ENCODE measurements around the gene SYDE1.

SYDE1 gene

GRCh38 chr19:15120135-15121026 is 13.2 kb downstream of the SYDE1 start:
- Histone ChIP-seq H3K4me3 (ENCODE audit: low read length) (no peak overlapping the region), H3K27me3 (ENCODE audit: control insufficient read depth, insufficient read depth, low read length) (no peaks in the 10 kb centered on the region), H3K36me3 (ENCODE audit: insufficient read depth, low read length) (peaks cover 63% of the 10 kb centered on the region), H3K9ac (ENCODE audit: low read depth, low read length) (no peak overlapping the region), H3K4me1 (ENCODE audit: control insufficient read depth, insufficient read depth, low read length) (peaks cover 17% of the 10 kb centered on the region), H3K4me2 (ENCODE audit: low read length) (no peak overlapping the region), H3K9me3 (replicated peaks; ENCODE audit: low read length) (no peaks in the 10 kb centered on the region)

- Histone ChIP-seq H3K4me2 (ENCODE audit: low read length) (no peak overlapping the region), H3K36me3 (ENCODE audit: insufficient read depth, low read length) (peaks cover 44% of the 10 kb centered on the region), H3K9ac (ENCODE audit: low read depth, low read length) (no peak overlapping the region), H3K27me3 (ENCODE audit: control insufficient read depth, insufficient read depth, low read length) (no peaks in the 10 kb centered on the region), H3K4me3 (ENCODE audit: low read length) (no peak overlapping the region), H3K9me3 (replicated peaks; ENCODE audit: low read length) (no peaks in the 10 kb centered on the region), H3K4me1 (ENCODE audit: control insufficient read depth, insufficient read depth, low read length) (peaks cover 17% of the 10 kb centered on the region)
Measured at GRCh38 chr19:15122331-15123030, 15.3 kb downstream of the SYDE1 start.

GRCh38 chr19:15123031-15123890 is 16.1 kb downstream of the SYDE1 start:
- Histone ChIP-seq H3K4me3 (ENCODE audit: low read length) (no peak overlapping the region), H3K36me3 (ENCODE audit: insufficient read depth, low read length) (peaks cover 37% of the 10 kb centered on the region), H3K9ac (ENCODE audit: low read depth, low read length) (no peak overlapping the region), H3K4me2 (ENCODE audit: low read length) (peak overlapping the region; percentile 88), H3K9me3 (replicated peaks; ENCODE audit: low read length) (no peaks in the 10 kb centered on the region), H3K27me3 (ENCODE audit: control insufficient read depth, insufficient read depth, low read length) (no peaks in the 10 kb centered on the region), H3K4me1 (ENCODE audit: control insufficient read depth, insufficient read depth, low read length) (peaks cover 20% of the 10 kb centered on the region)

GRCh38 chr19:15123900-15124299 is 16.7 kb downstream of the SYDE1 start:
- Histone ChIP-seq H3K4me2 (ENCODE audit: low read length) (peak overlapping the region; percentile 88), H3K9ac (ENCODE audit: low read depth, low read length) (peak overlapping the region; percentile 92), H3K27me3 (ENCODE audit: control insufficient read depth, insufficient read depth, low read length) (no peaks in the 10 kb centered on the region), H3K36me3 (ENCODE audit: insufficient read depth, low read length) (peaks cover 30% of the 10 kb centered on the region), H3K9me3 (replicated peaks; ENCODE audit: low read length) (no peaks in the 10 kb centered on the region), H3K4me1 (ENCODE audit: control insufficient read depth, insufficient read depth, low read length) (peaks cover 20% of the 10 kb centered on the region), H3K4me3 (ENCODE audit: low read length) (no peak overlapping the region)

GRCh38 chr19:15124572-15125231 is 17.5 kb downstream of the SYDE1 start:
- Histone ChIP-seq H3K4me3 (ENCODE audit: low read length) (peak overlapping the region; percentile 93), H3K9ac (ENCODE audit: low read depth, low read length) (peak overlapping the region; percentile 92), H3K36me3 (ENCODE audit: insufficient read depth, low read length) (peaks cover 25% of the 10 kb centered on the region), H3K4me2 (ENCODE audit: low read length) (peak overlapping the region; percentile 88), H3K27me3 (ENCODE audit: control insufficient read depth, insufficient read depth, low read length) (peaks cover 3% of the 10 kb centered on the region), H3K4me1 (ENCODE audit: control insufficient read depth, insufficient read depth, low read length) (peaks cover 20% of the 10 kb centered on the region), H3K9me3 (replicated peaks; ENCODE audit: low read length) (no peaks in the 10 kb centered on the region)

- Histone ChIP-seq H3K9ac (ENCODE audit: low read depth, low read length) (peak overlapping the region; percentile 92), H3K36me3 (ENCODE audit: insufficient read depth, low read length) (peaks cover 17% of the 10 kb centered on the region), H3K4me2 (ENCODE audit: low read length) (peak overlapping the region; percentile 88), H3K27me3 (ENCODE audit: control insufficient read depth, insufficient read depth, low read length) (peaks cover 6% of the 10 kb centered on the region), H3K4me1 (ENCODE audit: control insufficient read depth, insufficient read depth, low read length) (peaks cover 20% of the 10 kb centered on the region), H3K9me3 (replicated peaks; ENCODE audit: low read length) (no peaks in the 10 kb centered on the region), H3K4me3 (ENCODE audit: low read length) (peak overlapping the region; percentile 93)
Measured at GRCh38 chr19:15125232-15126067, 18.2 kb downstream of the SYDE1 start.

GRCh38 chr19:15126131-15126910 is 19.1 kb downstream of the SYDE1 start:
- Histone ChIP-seq H3K4me2 (ENCODE audit: low read length) (peak overlapping the region; percentile 88), H3K36me3 (ENCODE audit: insufficient read depth, low read length) (peaks cover 9% of the 10 kb centered on the region), H3K9me3 (replicated peaks; ENCODE audit: low read length) (no peaks in the 10 kb centered on the region), H3K9ac (ENCODE audit: low read depth, low read length) (peak overlapping the region; percentile 54), H3K27me3 (ENCODE audit: control insufficient read depth, insufficient read depth, low read length) (peaks cover 6% of the 10 kb centered on the region), H3K4me3 (ENCODE audit: low read length) (peak overlapping the region; percentile 93), H3K4me1 (ENCODE audit: control insufficient read depth, insufficient read depth, low read length) (peaks cover 20% of the 10 kb centered on the region)

- Histone ChIP-seq H3K27me3 (ENCODE audit: control insufficient read depth, insufficient read depth, low read length) (peaks cover 6% of the 10 kb centered on the region), H3K4me3 (ENCODE audit: low read length) (no peak overlapping the region), H3K4me1 (ENCODE audit: control insufficient read depth, insufficient read depth, low read length) (peaks cover 20% of the 10 kb centered on the region), H3K9me3 (replicated peaks; ENCODE audit: low read length) (no peaks in the 10 kb centered on the region), H3K4me2 (ENCODE audit: low read length) (no peak overlapping the region), H3K9ac (ENCODE audit: low read depth, low read length) (no peak overlapping the region), H3K36me3 (ENCODE audit: insufficient read depth, low read length) (no peaks in the 10 kb centered on the region)
Measured at GRCh38 chr19:15128162-15128770, 21.1 kb downstream of the SYDE1 start.

GRCh38 chr19:15129856-15130585 is 22.8 kb downstream of the SYDE1 start:
- no peak overlapping the region for H3K4me2 ChIP-seq (ENCODE audit: low read length)
- no peak overlapping the region for H3K9ac ChIP-seq (ENCODE audit: low read depth, low read length)
- H3K4me1 ChIP-seq (ENCODE audit: control insufficient read depth, insufficient read depth, low read length) = peaks cover 3% of the 10 kb centered on the region
- no peaks in the 10 kb centered on the region for H3K9me3 ChIP-seq (replicated peaks; ENCODE audit: low read length)
- no peaks in the 10 kb centered on the region for H3K36me3 ChIP-seq (ENCODE audit: insufficient read depth, low read length)
- no peak overlapping the region for H3K4me3 ChIP-seq (ENCODE audit: low read length)
- H3K27me3 ChIP-seq (ENCODE audit: control insufficient read depth, insufficient read depth, low read length) = peaks cover 6% of the 10 kb centered on the region

Measured in skeletal muscle satellite cell (primary cell).